OCI-LY7 (cell line): ENCODE measurements around the gene VEGFB.

ENCODE experiments used
- CTCF ChIP-seq: fragments of 200-600 bp; sonication (generic); conservative IDR thresholded peaks from 2 replicates; pipeline ENCODE4 v1.5.1; 2014; ENCODE audit warnings: mild to moderate bottlenecking, antibody characterized with exemption, low read length, moderate library complexity, mixed read lengths
- EZH2phosphoT487 ChIP-seq: fragments of 200-600 bp; sonication (generic); IDR thresholded peaks from 2 replicates; pipeline ENCODE4 v1.6.1; 2018; ENCODE audit warnings: low read depth, borderline replicate concordance, mild to moderate bottlenecking, mixed run types, antibody characterized with exemption, low read length, moderate library complexity, mixed read lengths

GRCh38 chr11:64243236-64243854, 9.0 kb downstream of the VEGFB start:
- no peak for TF ChIP-seq CTCF
- TF ChIP-seq EZH2phosphoT487, result no peak
